Astrocyte (in vitro differentiated cells and primary cell): Measurements from ENCODE around the gene RYR2.

Experiments
- CTCF ChIP-seq: IDR thresholded peaks from 2 replicates; pipeline ENCODE4 v1.5.1; 2011; ENCODE audit warnings: low read depth, mild to moderate bottlenecking, inconsistent platforms, low read length, moderate library complexity; ENCODE audit not compliant: insufficient read depth
- EZH2 ChIP-seq: IDR thresholded peaks from 2 replicates; pipeline ENCODE4 v1.6.1; 2012; ENCODE audit warnings: mild to moderate bottlenecking, low read length, inconsistent platforms; ENCODE audit not compliant: insufficient read depth

- TF ChIP-seq CTCF (no peak), EZH2 (no peak)
These were observed 524.6 kb downstream of the RYR2 start for GRCh38 chr1:237566581-237566980.
